Activated naive CD8-positive, alpha-beta T cell treated with anti-CD3 and anti-CD28 coated beads for 36 hours (primary cell): ENCODE data around the gene LARP1B. TPM values are rescaled to one million over a fixed set of nuclear protein-coding genes. Genes with fewer than 3 reads are reported as not detected.

Experiments used
- DNase-seq: peaks from one replicate; pipeline ENCODE4 v3.0.0; 2021
- H3K27ac Mint-ChIP-seq: one replicate; pipeline ENCODE4 v1.8.0; 2022; ENCODE audit warnings: mild to moderate bottlenecking, moderate library complexity, mixed read lengths
- H3K27me3 Mint-ChIP-seq: one replicate; pipeline ENCODE4 v1.8.0; 2022; ENCODE audit warnings: mild to moderate bottlenecking, mixed read lengths
- H3K36me3 Mint-ChIP-seq: one replicate; pipeline ENCODE4 v1.8.0; 2021; ENCODE audit warnings: mild to moderate bottlenecking, mixed read lengths
- H3K4me1 Mint-ChIP-seq: one replicate; pipeline ENCODE4 v1.8.0; 2021; ENCODE audit warnings: mixed read lengths
- H3K4me3 Mint-ChIP-seq: one replicate; pipeline ENCODE4 v1.8.0; 2022; ENCODE audit warnings: mild to moderate bottlenecking, moderate library complexity, mixed read lengths
- H3K9me3 Mint-ChIP-seq: one replicate; pipeline ENCODE4 v1.8.0; 2022; ENCODE audit warnings: mixed read lengths
- total RNA-seq, 2 experiments: library from RNA; stranded (reverse); gene quantifications; one replicate each; pipeline ENCODE4 v1.2.3, GENCODE V29; 2021

Gene LARP1B
- total RNA-seq, 2 experiments from 2014 or later = 19.8 to 21.8 TPM

GRCh38 chr4:128161138-128161537 is 100.0 kb downstream of the LARP1B start:
- peaks cover 4% of the 10 kb centered on the region for H3K36me3 Mint-ChIP-seq
- no peak for DNase-seq
- peaks cover 2% of the 10 kb centered on the region for H3K9me3 Mint-ChIP-seq
- H3K27ac Mint-ChIP-seq = no peak overlapping the region
- no peaks in the 10 kb centered on the region for H3K27me3 Mint-ChIP-seq
- H3K4me3 Mint-ChIP-seq = no peak overlapping the region
- H3K4me1 Mint-ChIP-seq = no peaks in the 10 kb centered on the region

- Mint-ChIP-seq H3K27me3 (no peaks in the 10 kb centered on the region), H3K9me3 (no peaks in the 10 kb centered on the region), H3K36me3 (no peaks in the 10 kb centered on the region), H3K4me3 (no peak overlapping the region), H3K4me1 (no peaks in the 10 kb centered on the region), H3K27ac (no peak overlapping the region)
- no peak for DNase-seq
These were observed 101.3 kb downstream of the LARP1B start for GRCh38 chr4:128162434-128162833.

GRCh38 chr4:128163177-128164117 is 102.3 kb downstream of the LARP1B start:
- H3K4me1 Mint-ChIP-seq = no peaks in the 10 kb centered on the region
- no peaks in the 10 kb centered on the region for H3K36me3 Mint-ChIP-seq
- no peak overlapping the region for H3K27ac Mint-ChIP-seq
- DNase-seq = no peak
- no peak overlapping the region for H3K4me3 Mint-ChIP-seq
- no peaks in the 10 kb centered on the region for H3K9me3 Mint-ChIP-seq
- H3K27me3 Mint-ChIP-seq = no peaks in the 10 kb centered on the region

GRCh38 chr4:128166982-128167381 is 105.9 kb downstream of the LARP1B start:
- Mint-ChIP-seq H3K36me3 (no peaks in the 10 kb centered on the region), H3K27me3 (no peaks in the 10 kb centered on the region), H3K4me1 (no peaks in the 10 kb centered on the region), H3K4me3 (no peak overlapping the region), H3K9me3 (no peaks in the 10 kb centered on the region), H3K27ac (no peak overlapping the region)
- DNase-seq = no peak

GRCh38 chr4:128168701-128169100 is 107.6 kb downstream of the LARP1B start:
- Mint-ChIP-seq H3K4me3 (no peak overlapping the region), H3K27me3 (no peaks in the 10 kb centered on the region), H3K9me3 (no peaks in the 10 kb centered on the region), H3K27ac (no peak overlapping the region), H3K4me1 (no peaks in the 10 kb centered on the region), H3K36me3 (no peaks in the 10 kb centered on the region)
- DNase-seq = no peak

GRCh38 chr4:128169245-128169644 is 108.1 kb downstream of the LARP1B start:
- Mint-ChIP-seq H3K4me1 (no peaks in the 10 kb centered on the region), H3K9me3 (no peaks in the 10 kb centered on the region), H3K27ac (no peak overlapping the region), H3K4me3 (no peak overlapping the region), H3K27me3 (no peaks in the 10 kb centered on the region), H3K36me3 (no peaks in the 10 kb centered on the region)
- DNase-seq = no peak

GRCh38 chr4:128176643-128177042 is 115.5 kb downstream of the LARP1B start:
- peaks cover 5% of the 10 kb centered on the region for H3K4me1 Mint-ChIP-seq
- H3K27me3 Mint-ChIP-seq = no peaks in the 10 kb centered on the region
- DNase-seq = no peak
- no peaks in the 10 kb centered on the region for H3K9me3 Mint-ChIP-seq
- H3K36me3 Mint-ChIP-seq = peaks cover 2% of the 10 kb centered on the region
- H3K27ac Mint-ChIP-seq = no peak overlapping the region
- H3K4me3 Mint-ChIP-seq = no peak overlapping the region

- Mint-ChIP-seq H3K4me1 (peaks cover 5% of the 10 kb centered on the region), H3K36me3 (peaks cover 2% of the 10 kb centered on the region), H3K27ac (no peak overlapping the region), H3K4me3 (no peak overlapping the region), H3K27me3 (no peaks in the 10 kb centered on the region), H3K9me3 (no peaks in the 10 kb centered on the region)
- no peak for DNase-seq
These were observed 116.4 kb downstream of the LARP1B start for GRCh38 chr4:128177498-128177897.

- no peak overlapping the region for H3K27ac Mint-ChIP-seq
- no peaks in the 10 kb centered on the region for H3K36me3 Mint-ChIP-seq
- H3K4me3 Mint-ChIP-seq = no peak overlapping the region
- DNase-seq = no peak
- no peaks in the 10 kb centered on the region for H3K4me1 Mint-ChIP-seq
- no peaks in the 10 kb centered on the region for H3K9me3 Mint-ChIP-seq
- no peaks in the 10 kb centered on the region for H3K27me3 Mint-ChIP-seq
These were observed 125.5 kb downstream of the LARP1B start for GRCh38 chr4:128186623-128187022.

- peak; percentile 57 for DNase-seq
- Mint-ChIP-seq H3K4me3 (no peak overlapping the region), H3K27me3 (no peaks in the 10 kb centered on the region), H3K36me3 (no peaks in the 10 kb centered on the region), H3K4me1 (no peaks in the 10 kb centered on the region), H3K27ac (no peak overlapping the region), H3K9me3 (no peaks in the 10 kb centered on the region)
These were observed 130.1 kb downstream of the LARP1B start for GRCh38 chr4:128191115-128191781.

GRCh38 chr4:128220286-128221235 is 159.4 kb downstream of the LARP1B start:
- no peak overlapping the region for H3K27ac Mint-ChIP-seq
- no peak for DNase-seq

GRCh38 chr4:128221586-128221985 is 160.5 kb downstream of the LARP1B start:
- no peak for DNase-seq
- Mint-ChIP-seq H3K4me3 (no peak overlapping the region), H3K9me3 (no peaks in the 10 kb centered on the region), H3K27me3 (no peaks in the 10 kb centered on the region), H3K36me3 (no peaks in the 10 kb centered on the region), H3K27ac (no peak overlapping the region), H3K4me1 (peaks cover 2% of the 10 kb centered on the region)

More at GRCh38 chr4:128220286-128221235, 159.4 kb downstream of the LARP1B start:
- Mint-ChIP-seq H3K27me3 (no peaks in the 10 kb centered on the region), H3K4me1 (peaks cover 2% of the 10 kb centered on the region), H3K36me3 (no peaks in the 10 kb centered on the region), H3K9me3 (no peaks in the 10 kb centered on the region), H3K4me3 (no peak overlapping the region)

GRCh38 chr4:128225148-128225547 is 164.0 kb downstream of the LARP1B start:
- H3K4me3 Mint-ChIP-seq = no peak overlapping the region
- H3K4me1 Mint-ChIP-seq = peaks cover 1% of the 10 kb centered on the region
- no peaks in the 10 kb centered on the region for H3K9me3 Mint-ChIP-seq
- peaks cover 3% of the 10 kb centered on the region for H3K27me3 Mint-ChIP-seq
- DNase-seq = no peak
- H3K36me3 Mint-ChIP-seq = no peaks in the 10 kb centered on the region
- H3K27ac Mint-ChIP-seq = no peak overlapping the region

- no peak for DNase-seq
- Mint-ChIP-seq H3K9me3 (no peaks in the 10 kb centered on the region), H3K27me3 (peaks cover 3% of the 10 kb centered on the region), H3K27ac (no peak overlapping the region), H3K36me3 (no peaks in the 10 kb centered on the region), H3K4me1 (no peaks in the 10 kb centered on the region), H3K4me3 (no peak overlapping the region)
These were observed 167.0 kb downstream of the LARP1B start for GRCh38 chr4:128227991-128228571.
